Occipital lobe (tissue), 2 donors: ENCODE measurements around the gene AKAP1. TPM values are rescaled to one million over a fixed set of nuclear protein-coding genes. Genes with fewer than 3 reads are reported as not detected.
"Not testable (repeated sequence)": the region's sequence is repeated elsewhere in the genome, so short reads cannot be mapped to it uniquely, and the experiment has no call there.

Source experiments
- DNase-seq: peaks from one replicate; lab custom pipeline; 2025; lab: John Stamatoyannopoulos, UW
- total RNA-seq: library from RNA; depleted of rRNA; stranded (reverse); fragments of >200 nt; gene quantifications from one replicate; pipeline ENCODE4 v1.2.3, GENCODE V29; 2014

Gene AKAP1
- total RNA-seq, 1 donor from 2014 or later = 30.3 TPM

GRCh38 chr17:57075193-57075592 lies 9.9 kb upstream of the AKAP1 start:
- DNase-seq = no peak

- DNase-seq = no peak
Measured at GRCh38 chr17:57075785-57076184, 9.3 kb upstream of the AKAP1 start.

GRCh38 chr17:57077000-57077399 lies 8.0 kb upstream of the AKAP1 start:
- no peak for DNase-seq

DNA sequence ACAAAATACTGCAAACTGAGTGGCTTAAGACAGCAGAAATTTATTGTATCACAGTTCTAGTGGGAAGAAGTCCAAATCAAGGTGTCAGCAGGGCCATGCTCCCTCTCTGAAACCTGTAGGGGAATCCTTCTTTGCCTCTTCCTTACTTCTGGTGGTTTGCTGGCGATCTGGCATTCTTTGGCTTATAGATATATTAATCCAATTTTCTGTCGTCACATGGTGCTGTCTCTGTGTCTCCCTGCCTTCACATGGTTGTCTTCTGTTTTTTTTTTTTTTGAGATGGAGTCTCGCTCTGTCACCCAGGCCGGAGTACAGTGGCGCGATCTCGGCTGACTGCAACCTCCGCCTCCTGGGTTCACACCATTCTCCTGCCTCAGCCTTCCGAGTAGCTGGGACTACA lies 6.8 kb upstream of the AKAP1 start:
- no peak for DNase-seq

- DNase-seq = no peak
Measured at GRCh38 chr17:57080718-57081117, 4.3 kb upstream of the AKAP1 start.

- DNase-seq = no peak
Measured at GRCh38 chr17:57082441-57082840, 2.6 kb upstream of the AKAP1 start.

DNA sequence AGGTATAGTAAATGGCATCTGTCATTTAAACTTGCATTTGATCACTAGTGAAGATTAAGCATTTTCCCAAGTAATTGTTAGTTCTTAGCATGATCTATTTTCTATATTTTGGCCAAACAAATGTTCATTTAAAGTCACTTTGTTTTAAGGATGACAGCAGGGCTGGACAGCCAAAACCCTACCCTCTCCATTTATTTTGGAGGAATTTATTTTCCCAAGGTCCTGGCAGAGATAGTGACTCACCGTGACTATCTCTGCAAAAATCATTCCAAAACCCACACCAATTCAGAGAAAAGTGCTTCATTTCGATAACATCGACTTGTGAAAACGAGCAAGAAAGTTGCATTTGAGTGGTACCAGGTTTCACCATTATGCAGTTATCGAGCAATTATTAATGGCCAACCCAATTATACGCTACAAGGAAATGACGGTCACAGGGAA lies 665 bp upstream of the AKAP1 start:
- DNase-seq = no peak

GRCh38 chr17:57085448-57086068 lies 512 bp downstream of the AKAP1 start:
- peak; percentile 55 for DNase-seq

GRCh38 chr17:57086069-57086930 lies 1.3 kb downstream of the AKAP1 start:
- no peak for DNase-seq

DNA sequence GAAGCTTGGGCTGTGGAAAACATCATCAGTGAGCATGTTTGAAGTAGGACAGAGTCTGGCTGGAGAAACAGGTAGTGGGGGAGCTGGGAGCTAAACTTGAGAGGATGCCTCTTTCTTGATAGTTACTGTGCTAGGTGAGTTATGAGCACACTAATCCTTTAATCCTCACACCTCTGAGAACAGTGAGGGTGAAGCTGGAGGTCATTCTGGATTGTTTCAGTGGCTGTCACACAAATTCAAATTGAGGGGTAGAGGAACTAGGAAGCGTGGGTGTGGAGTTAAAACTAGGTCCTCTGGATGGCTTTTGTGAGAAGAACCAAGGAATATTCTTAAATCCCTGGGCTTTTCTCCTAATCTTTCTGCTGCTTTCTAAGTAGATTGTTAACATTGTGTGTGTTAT lies 3.3 kb downstream of the AKAP1 start:
- DNase-seq = no peak

DNA sequence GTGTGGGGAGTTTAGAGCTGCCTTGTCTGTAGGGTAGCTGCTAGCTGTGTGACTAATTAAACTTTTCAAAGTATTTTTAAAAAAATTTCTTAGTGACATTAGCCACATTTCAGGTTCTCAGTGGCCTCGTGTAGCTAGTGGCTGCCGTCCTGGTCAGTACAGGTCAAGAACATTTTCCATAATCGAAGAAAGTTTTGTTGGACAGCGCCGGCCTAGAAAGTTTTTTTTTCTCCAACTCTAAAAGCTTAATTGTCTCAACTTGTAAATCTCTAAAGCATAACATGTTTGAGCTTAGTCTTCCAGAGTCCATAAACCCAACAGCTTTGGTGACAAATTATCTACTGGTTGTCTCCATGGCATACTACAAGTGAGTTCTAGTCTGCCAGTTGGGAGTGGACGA lies 4.3 kb downstream of the AKAP1 start:
- no peak for DNase-seq

- no peak for DNase-seq
Measured at GRCh38 chr17:57090560-57091185, 5.6 kb downstream of the AKAP1 start.

DNA sequence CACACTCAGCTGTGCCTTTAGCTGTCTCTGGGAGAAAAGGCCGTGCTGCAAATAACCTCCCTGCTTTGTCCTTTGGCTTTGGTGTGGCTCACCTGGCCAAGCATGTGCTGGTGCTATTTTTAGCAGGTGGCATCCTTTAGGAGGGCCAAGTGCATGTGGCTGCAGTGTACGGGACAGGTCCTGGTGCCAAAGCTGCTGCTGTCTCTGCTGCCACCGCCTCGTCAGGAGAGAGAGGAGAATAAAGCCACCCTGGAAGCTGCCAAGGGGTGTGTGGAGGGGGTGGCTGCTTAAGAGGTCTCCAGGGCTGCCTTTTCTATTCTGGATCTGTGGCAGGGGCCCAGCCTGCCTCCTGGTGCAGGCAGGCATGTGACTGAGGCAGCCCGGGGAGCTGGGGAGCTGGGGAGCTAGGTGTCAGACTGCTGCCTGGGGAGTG lies 6.2 kb downstream of the AKAP1 start:
- no peak for DNase-seq

DNA sequence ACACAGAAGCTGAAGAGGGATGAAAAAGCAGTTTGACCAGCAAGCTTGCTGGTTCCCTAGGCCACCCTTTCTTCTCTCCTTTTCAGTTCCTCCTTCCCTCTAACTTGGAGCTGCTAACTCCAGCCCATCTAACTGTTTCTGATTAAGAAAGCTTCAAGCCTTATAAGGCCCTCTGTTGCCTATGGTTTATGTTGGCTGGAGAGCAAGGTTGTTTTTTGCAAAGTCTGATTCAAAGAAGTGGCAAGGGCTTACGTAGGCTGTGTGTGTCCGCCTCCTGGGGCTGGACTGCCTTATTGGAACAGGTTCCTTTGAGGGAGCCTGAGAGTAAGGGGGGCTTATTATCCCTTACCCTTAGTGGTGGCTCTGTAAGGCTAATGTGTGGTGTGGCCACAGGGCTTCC lies 7.1 kb downstream of the AKAP1 start:
- no peak for DNase-seq

- no peak for DNase-seq
Measured at GRCh38 chr17:57092779-57093178, 7.7 kb downstream of the AKAP1 start.

DNA sequence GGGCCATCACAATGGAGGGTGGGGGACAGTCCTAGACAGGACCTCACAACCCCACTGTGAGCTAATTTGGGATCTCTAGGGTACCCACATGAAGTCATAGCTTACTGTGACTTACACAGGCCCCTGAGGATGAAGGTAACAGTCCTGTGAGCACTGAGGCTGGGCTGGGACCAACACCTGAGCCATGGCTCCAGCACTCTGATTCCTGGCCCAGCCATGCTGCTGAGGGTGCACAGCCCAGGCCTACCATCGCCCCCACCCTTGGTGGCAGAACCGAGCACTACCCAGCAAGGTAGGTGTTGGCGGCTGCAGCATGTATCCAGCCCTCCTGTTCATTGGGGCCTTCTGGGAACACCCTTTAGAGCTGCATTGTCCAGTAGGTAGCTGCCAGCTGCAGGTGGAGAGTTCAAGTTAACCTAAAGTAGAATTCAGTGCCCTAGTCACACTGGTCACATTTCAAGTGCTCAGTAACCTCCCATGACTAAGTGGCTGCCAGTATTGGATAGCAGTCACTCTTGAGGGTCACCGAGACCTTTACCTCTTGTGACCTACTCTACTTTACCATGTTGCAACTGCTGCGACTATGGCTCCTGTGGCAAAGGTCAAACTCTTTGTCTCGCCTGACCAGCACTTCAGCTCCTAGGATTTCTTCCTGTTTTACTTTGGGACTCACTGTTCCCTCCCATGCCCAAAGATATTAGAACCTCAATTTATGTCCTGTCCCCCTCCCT lies 11.6 kb downstream of the AKAP1 start:
- DNase-seq = no peak

GRCh38 chr17:57097832-57098421 lies 12.9 kb downstream of the AKAP1 start:
- no peak for DNase-seq

DNA sequence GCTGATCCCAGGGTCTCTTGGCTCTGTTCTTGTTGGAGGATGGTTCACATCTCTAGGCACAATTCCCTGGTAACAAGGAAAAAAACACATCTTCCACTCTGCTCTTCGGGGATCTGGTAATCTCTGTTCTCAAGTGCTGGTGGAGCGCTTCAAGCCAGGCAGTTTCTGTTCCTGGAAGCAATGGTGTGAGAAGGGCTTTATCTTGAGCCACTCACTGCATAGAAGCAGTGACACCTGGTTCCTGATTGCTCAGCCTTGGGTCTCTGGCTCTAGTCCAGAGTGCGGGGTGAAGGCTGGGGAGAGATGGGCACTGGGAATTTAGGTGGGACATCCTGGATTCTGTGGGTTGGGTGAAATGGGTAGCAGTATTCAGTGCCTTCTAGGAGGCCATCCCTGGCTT lies 14.1 kb downstream of the AKAP1 start:
- no peak for DNase-seq

DNA sequence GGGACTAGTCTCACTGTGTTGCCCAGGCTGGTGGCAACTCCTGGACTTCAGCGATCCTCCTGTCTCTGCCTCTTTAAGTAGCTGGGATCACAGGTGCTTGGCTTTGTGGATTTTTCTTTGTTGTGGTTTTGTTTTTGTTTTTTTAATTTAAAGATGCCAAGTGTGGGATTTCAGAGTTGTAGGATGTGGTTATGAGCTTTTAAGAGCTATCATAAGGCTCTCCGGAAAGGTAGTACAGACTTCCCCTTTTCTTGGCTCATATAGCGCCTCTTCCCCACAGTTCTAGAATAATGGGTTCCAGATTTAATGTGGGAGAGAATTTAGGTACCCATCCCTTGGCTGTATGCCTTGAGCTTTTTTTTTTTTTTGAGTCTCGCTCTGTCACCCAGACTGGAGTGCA lies 17.1 kb downstream of the AKAP1 start:
- no peak for DNase-seq

DNA sequence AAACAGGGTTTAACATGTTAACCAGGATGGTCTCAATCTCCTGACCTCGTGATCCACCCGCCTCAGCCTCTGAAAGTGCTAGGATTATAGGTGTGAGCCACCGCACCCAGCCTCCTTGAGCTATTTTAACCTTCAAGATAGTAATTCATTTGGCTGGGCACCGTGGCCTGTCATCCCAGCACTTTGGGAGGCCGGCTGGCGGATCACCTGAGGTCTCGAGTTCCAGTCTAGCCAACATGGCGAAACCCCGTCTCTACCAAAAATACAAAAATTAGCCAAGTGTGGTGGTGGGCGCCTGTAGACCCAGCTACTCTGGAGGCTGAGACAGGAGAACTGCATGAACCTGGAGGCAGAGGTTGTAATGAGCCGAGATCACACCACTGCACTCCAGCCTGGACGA lies 17.6 kb downstream of the AKAP1 start:
- not testable (repeated sequence) for DNase-seq

- DNase-seq = no peak
Measured at GRCh38 chr17:57104461-57105175, 19.6 kb downstream of the AKAP1 start.
